Activated CD4-positive, alpha-beta T cell treated with anti-CD3 and anti-CD28 coated beads, Interleukin-10, Interleukin-2, amounts not matched to agents 100 ng/mL and 50 ng/mL, durations not matched to agents 16 hours and 8 hours (primary cell): ENCODE measurements around the gene CREM.
A peak's percentile ranks its signal among the peaks of the same experiment; 100 is the strongest.
"Not testable (repeated sequence)": the region's sequence is repeated elsewhere in the genome, so short reads cannot be mapped to it uniquely, and the experiment has no call there.

ENCODE experiments used
- DNase-seq: peaks from one replicate; pipeline ENCODE4 v3.0.0-alpha.2; 2020

Gene CREM

GRCh38 chr10:35126530-35127288 is at the start of gene CREM:
Gene CREM, plus strand, starts transcription at chr10:35126846. Its CDS starts 10,990 bp downstream, at chr10:35137836.
- DNase-seq: peak; percentile 99

- no peak for DNase-seq
Measured at GRCh38 chr10:35079265-35079664, 47.4 kb upstream of the CREM start.

- no peak for DNase-seq
Measured at GRCh38 chr10:35079763-35080162, 46.9 kb upstream of the CREM start.

- not testable (repeated sequence) for DNase-seq
Measured at GRCh38 chr10:35080261-35080660, 46.4 kb upstream of the CREM start.

- DNase-seq: no peak
Measured at GRCh38 chr10:35083242-35083641, 43.4 kb upstream of the CREM start.

GRCh38 chr10:35089611-35090161 is 37.0 kb upstream of the CREM start:
- peak; percentile 30 for DNase-seq

- peak; percentile 94 for DNase-seq
Measured at GRCh38 chr10:35090162-35090954, 36.3 kb upstream of the CREM start, which contains the start of gene CUL2. Gene CUL2, minus strand, starts transcription at chr10:35090341. Its CDS starts 19,024 bp downstream, at chr10:35071317.

GRCh38 chr10:35091994-35092790 is 34.5 kb upstream of the CREM start:
- DNase-seq: no peak

- DNase-seq: peak; percentile 5
Measured at GRCh38 chr10:35092851-35093250, 33.8 kb upstream of the CREM start.

GRCh38 chr10:35096312-35096711 is 30.3 kb upstream of the CREM start:
- no peak for DNase-seq

GRCh38 chr10:35097510-35097909 is 29.1 kb upstream of the CREM start:
- DNase-seq: no peak

- no peak for DNase-seq
Measured at GRCh38 chr10:35103882-35104281, 22.8 kb upstream of the CREM start.

GRCh38 chr10:35112571-35112970 is 14.1 kb upstream of the CREM start:
- no peak for DNase-seq

- no peak for DNase-seq
Measured at GRCh38 chr10:35119378-35119777, 7.3 kb upstream of the CREM start.

- no peak for DNase-seq
Measured at GRCh38 chr10:35124540-35124939, 2.1 kb upstream of the CREM start.

- no peak for DNase-seq
Measured at GRCh38 chr10:35126062-35126529, 550 bp upstream of the CREM start.

- peak; percentile 75 for DNase-seq
Measured at GRCh38 chr10:35127289-35127891, 744 bp downstream of the CREM start.

- DNase-seq: no peak
Measured at GRCh38 chr10:35129185-35129674, 2.6 kb downstream of the CREM start.

GRCh38 chr10:35130663-35131062 is 4.0 kb downstream of the CREM start:
- DNase-seq: no peak

- DNase-seq: no peak
Measured at GRCh38 chr10:35132727-35133126, 6.1 kb downstream of the CREM start.

- DNase-seq: peak; percentile 76
Measured at GRCh38 chr10:35133586-35133985, 6.9 kb downstream of the CREM start.

GRCh38 chr10:35135861-35136260 is 9.2 kb downstream of the CREM start:
- peak; percentile 60 for DNase-seq
